Panc1 (cell line): Measurements from ENCODE around the gene KRT1.

Source experiments
- POLR2AphosphoS5 ChIP-seq: IDR thresholded peaks from 2 replicates; pipeline ENCODE4 v1.6.1; 2012; ENCODE audit warnings: mild to moderate bottlenecking, low read depth, low read length, moderate library complexity
- TF ChIP-seq, protein P1 (sequence below): fragments of 450-650 bp; IDR thresholded peaks from 2 replicates; pipeline ENCODE4 v1.5.1; 2017; ENCODE audit warnings: mild to moderate bottlenecking

DNA sequence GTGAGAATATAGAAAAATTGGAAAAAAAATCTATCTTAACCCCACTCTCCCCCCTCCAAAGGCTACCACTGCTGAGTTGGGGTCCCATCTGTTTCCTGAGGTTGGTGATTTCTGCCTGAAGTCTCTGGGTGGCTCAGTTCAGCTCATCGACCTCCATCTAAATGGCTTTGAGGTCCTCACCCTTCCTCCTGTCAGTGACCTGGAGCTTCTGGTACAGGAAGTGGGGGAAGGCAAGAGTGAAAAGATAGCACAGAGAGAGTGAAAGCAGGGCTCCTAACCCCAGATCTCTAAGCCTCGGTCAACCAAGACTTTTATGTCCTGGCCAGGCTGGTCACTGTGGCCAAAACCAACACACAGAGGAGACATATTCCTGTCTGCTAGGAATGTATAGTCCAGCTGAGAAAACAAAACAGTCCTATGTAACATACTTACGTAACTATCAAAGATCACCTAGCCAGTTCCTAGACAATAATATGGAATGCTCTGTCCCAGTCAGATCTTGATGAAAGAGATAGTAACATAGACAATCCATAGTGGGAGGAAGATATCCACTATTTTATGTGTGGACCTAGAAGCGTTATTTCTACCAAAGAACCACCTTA lies 49.5 kb downstream of the KRT1 start:
- TF ChIP-seq, protein P1, sequence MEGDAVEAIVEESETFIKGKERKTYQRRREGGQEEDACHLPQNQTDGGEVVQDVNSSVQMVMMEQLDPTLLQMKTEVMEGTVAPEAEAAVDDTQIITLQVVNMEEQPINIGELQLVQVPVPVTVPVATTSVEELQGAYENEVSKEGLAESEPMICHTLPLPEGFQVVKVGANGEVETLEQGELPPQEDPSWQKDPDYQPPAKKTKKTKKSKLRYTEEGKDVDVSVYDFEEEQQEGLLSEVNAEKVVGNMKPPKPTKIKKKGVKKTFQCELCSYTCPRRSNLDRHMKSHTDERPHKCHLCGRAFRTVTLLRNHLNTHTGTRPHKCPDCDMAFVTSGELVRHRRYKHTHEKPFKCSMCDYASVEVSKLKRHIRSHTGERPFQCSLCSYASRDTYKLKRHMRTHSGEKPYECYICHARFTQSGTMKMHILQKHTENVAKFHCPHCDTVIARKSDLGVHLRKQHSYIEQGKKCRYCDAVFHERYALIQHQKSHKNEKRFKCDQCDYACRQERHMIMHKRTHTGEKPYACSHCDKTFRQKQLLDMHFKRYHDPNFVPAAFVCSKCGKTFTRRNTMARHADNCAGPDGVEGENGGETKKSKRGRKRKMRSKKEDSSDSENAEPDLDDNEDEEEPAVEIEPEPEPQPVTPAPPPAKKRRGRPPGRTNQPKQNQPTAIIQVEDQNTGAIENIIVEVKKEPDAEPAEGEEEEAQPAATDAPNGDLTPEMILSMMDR = no peak
- no peak for TF ChIP-seq POLR2AphosphoS5
